HG03439 (cell line): ENCODE results near the gene BTBD16.

ENCODE experiments used
- ATAC-seq: cut with Tn5 transposase; IDR thresholded peaks from one replicate; pipeline ENCODE4 v1.9.1; 2021; ENCODE audit warnings: mild to moderate bottlenecking, moderate library complexity; ENCODE audit not compliant: unreplicated experiment

The BTBD16 gene

DNA sequence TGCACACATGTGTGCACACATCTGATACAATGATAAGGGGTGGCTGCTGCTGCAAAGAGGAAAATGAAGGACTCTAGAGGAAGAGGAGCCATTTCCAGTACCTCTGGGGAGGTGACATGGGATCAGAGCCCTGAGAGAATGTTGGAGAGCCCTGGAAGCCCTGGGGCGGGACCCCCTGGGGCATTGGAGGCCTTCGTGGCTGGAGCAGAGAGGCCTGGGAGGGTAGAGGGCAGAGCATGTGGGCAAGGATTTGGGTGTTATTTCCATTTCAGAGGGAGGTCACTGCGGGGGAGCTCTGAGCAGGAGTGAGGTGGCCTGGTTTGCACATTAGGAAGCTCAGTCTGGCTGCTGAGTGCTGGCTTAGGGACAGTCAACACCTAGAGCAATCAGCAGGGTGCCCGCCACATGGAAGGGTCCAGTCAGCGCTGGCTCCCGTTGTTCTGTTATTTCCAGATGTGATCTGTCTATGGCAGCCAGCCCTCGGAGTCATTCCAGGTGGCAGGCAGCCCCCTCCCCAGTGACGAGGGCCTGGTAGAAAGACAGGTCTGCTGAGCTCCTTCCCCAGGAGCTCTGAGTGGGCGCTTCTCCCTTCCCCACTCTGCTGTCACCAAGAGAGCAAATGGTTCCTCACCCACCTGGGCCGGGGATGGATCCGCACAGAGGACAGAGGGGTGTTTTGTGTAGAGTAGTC, 24.1 kb upstream of the BTBD16 start:
- no peak for ATAC-seq

DNA sequence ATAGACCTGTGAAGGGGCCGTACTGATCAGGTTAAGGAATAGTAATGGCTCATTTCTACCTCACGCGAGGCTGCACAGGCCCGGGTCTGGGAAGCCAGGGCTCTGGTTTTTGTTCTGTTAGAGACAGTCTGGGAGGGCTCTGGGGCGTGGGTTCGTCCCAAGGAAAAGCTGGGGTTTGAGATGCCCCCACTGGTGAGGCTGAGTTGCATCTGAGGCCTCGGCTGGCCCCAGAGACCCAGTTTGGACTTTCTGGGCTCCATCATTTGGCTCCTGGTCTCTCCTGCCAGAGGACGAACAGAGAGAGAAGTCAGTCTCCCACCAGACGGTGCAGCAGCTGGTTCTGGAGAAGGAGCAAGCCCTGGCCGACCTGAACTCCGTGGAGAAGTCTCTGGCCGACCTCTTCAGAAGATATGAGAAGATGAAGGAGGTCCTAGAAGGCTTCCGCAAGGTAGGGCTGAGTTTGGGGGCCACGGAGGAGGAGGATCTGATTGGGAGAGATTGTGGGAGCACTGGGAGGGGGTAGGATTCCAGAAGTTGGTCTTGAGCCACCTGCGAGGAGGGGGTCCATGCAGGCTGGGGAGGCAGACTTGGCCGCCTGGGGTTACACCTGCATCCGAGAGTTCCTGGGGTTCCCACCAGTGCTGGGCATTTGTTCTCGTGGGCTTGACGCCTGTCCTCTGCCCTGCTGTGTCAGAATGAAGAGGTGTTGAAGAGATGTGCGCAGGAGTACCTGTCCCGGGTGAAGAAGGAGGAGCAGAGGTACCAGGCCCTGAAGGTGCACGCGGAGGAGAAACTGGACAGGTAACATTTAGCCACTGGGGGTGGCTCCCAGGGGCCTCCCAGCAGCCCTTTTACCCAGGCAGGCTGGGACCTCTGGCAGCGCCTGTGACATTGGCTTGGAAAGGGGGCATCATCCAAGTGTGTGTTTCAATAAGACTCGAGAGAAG, 22.5 kb upstream of the BTBD16 start:
- ATAC-seq, result no peak

DNA sequence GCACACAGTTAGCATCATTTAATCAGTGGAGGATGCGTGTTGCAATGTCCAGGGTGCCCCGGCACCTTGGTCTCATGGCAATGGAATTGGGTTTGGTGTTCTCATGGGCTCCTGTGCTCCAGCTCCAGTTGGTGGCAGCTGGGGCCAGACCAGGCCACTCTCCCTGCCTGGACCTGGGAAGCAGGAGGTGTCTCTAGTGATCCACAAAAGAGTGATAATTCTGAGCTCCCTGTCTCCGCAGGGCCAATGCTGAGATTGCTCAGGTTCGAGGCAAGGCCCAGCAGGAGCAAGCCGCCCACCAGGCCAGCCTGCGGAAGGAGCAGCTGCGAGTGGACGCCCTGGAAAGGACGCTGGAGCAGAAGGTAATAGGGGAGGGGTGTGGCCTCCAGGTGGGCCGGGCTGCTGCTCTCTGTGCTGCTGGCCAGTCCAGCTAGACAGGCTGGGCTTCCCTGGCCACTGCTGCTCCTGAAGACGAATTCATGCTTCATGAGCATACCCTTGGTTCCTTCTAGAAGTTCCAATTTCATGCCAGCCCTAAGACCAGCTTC, 21.7 kb upstream of the BTBD16 start:
- ATAC-seq, result no peak

DNA sequence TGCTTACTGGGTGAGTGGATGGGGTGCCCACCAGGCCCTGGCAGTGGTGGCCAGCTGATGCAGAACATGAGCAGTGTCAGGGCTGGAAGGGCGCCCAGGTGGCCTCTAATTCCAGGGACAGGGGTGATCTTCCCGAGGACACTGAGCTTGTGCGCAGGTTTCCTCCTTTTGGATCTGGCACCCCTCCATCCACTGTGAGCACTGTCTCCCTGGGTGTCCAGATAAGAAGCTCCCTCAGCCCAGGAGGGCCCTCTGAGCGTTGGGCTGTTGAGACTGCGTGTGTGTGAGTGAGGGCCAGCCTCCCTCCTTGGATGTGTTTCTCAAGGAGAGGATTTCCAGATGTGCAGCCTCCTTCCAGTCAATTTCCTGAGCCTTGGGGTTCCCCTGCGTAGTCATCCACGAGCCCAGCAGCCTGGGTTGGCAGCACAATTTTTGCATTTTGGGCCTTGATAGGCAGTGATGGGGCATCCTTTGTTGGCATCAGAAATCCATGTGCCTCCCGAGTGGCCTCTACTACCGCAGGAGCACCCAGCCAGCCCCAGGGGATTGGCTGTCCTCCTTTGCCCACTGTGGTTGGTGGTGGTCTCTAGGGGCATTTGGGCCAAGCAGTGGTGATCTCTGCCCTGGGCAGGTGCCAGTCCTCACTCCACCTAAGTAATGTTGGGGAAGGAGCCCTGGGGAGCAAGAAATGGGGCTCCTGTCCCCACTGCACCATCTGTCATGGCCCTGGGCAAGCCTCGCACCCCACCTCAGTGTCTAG, 20.9 kb upstream of the BTBD16 start:
- no peak for ATAC-seq

DNA sequence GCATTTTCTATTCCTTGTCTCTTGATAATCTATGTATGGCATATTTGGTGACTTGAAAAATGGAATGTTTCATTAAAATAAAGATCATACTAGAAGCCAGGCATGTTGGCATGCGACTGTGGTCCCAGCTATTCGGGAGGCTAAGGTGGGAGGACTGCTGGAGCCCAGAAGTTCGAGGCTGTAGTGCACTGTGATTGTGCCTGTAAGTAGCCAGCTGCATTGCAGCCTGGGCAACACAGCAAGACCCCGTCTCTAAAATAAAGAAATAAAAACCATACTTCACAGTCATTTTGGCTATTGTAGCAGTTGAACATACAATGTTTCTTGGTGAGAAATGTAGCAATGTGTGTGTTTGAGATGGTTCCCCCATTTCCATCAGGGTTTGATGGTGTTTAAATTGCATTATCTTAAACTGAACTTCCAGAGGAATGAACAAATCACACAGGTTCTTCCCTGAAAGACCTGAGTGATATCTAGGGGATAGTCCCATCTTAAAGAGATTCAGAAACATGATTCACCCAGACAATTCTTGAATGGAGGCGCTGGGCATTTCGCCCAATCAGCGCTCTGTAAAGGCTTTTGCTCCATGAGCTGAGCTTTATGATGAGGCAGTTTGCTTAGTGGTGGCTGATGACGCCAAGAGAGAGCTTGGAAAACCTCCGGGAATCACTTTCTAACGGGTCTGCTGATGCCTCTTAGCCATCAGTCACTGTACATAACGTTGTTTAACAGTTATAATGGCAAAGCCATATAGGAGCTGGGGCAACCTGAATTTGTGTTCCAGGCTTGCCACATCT, 19.4 kb upstream of the BTBD16 start:
- no peak for ATAC-seq

DNA sequence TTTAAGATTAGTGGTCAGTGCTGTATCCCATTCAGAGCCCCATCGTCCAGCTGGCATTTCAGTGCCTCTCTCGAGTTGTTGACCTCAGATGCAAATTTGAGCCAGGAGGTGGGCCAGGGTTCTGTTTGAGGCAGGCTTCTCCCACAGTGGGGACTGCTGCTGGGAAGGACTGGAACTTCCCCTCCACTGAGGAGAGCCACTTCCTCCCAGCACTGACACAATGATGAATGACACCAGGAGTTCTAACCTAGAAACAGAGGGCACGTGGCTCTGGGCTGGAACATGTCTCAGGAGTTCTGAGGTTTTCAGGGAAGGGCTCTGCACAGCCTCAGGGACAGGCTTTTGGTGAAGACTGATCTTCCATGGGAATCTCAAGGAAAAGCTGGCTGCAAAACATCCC, 18.3 kb upstream of the BTBD16 start:
- no peak for ATAC-seq

DNA sequence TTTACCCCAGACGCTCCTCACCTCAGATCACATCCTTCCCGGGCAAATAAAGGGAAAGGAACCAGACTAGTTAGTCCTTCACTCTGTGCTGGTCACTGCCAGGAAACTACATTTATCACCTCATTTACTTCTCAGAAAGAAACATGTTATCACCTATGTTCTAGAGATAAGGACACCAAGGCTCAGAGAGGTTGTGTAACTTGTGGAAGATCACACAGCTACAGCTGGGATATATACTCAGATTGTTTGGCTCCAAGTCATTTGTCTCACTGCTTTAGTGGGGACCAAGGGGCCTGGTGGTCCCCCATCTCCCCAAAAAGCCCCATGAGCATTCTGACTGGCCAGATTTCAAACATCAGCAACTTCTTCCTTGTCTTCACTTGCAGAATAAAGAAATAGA, 17.5 kb upstream of the BTBD16 start:
- ATAC-seq, result no peak

DNA sequence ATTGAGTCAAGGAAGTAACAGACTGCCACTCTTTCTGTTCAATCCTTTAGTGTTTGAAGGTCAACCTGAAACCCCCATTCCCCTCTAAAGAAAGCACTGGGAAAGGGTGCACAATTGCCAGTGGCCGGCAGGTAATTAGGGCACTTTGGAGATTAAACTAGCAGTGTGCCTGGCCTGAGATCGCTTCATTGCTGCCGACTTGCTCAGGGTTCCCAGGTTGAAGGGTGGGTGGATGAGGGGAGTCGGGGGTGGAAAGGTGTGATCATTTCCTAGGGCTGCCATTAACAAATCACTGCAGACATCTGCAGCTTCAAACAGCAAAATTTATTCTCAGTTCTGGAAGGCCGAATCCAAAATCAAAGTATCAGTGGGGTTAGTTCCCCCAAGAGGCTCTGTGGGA, 16.3 kb upstream of the BTBD16 start:
- ATAC-seq, result no peak

DNA sequence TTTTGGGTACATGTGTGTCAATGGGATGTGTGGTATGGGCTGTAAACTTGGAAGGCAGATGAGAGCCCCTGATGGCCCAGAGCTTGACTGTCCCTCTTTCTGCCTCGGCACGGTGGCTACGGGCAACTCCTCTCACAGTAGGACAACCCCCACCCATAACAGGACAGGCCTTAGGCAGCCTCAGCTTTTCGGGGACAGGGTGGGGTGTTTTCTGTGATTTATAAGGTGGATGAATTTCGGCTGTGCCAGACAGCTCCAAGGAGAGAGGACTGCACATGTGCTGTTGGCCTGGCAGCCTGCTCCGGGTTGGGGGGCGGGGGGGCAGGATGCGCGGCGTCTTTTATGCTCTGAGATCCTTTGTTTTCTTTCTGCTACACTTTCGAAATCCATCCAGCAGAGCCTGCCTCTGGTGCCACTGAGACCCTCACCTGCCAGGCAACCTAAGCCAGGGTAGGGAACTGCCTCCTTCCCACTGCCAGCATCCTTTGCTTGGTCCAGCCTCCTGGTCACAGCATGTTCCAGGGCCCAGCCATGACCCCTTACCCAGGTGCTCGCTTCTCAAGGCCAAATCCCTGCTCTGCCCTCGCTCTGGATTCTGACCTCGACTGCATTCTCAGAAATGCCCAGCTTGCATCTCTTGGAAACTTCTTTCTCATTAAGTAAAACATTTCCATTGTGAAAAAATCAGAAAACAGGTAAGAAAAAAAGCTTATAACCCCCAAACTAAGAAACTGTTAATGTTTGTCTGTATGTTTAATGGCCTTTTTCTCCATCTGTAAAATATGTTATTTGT, 15.4 kb upstream of the BTBD16 start:
- no peak for ATAC-seq

DNA sequence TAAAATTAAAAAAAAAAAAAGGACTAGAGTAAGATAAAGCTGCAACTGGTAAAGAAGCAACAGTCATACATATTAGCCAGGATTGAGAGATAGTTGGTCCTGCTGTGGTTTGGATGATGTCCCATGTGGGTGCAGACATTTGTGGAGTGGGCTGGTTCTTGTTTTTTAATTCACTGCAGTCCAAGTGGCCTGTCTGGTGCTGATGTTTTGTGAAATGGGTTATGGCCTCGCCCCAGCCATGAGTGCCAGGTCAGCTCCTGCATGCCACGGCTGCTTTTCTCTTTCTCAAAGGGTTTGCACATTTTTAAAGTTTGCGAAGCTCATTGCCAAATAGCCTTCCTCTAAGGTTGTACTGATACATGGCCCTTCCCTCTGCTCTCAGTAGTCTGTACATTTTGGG, 14.1 kb upstream of the BTBD16 start:
- no peak for ATAC-seq

DNA sequence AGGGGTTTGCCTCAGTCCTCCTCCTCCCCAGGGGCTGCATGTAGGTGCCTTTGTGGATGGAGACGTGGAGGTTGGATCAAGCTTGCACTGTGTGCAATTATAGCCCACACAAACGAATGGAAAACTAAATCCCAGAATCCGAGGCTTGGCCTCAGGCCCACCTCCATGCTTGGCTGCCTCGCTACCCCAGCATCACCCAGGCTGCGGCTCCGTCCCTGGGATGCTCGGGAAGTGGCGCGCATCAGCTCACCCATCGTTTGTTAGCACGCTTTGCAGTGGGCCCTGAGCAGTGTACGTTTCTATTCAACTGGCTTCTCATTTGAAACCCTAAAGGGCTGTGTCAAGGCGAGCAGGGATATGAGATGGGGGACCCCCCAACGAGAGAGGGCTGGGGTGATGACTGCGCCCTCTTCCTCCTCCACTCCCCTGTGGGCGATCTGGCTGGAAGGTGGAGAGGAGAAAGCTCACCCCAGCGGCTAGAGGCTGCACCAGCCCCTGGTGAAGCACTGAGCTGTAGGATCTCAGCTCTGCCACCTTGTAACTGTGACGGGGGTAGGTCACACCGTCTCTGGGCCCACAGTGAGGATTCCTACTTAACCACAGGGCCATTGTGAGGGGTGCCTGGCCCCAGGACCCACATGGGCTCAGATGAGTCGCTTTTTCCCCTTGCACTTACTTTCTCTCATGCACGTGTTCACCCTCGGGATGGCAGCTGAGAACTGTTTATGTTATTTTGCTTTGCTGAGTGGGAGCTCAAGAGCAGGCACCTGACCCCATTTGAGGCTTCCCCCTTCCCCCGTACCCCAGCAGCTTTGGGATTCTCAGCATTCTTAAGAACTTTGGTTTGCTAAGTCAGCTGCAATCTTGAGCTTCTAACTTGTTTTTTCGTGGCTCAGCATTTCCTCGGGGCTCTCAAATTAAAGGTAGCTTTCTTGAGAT, 12.7 kb upstream of the BTBD16 start:
- ATAC-seq, result no peak

DNA sequence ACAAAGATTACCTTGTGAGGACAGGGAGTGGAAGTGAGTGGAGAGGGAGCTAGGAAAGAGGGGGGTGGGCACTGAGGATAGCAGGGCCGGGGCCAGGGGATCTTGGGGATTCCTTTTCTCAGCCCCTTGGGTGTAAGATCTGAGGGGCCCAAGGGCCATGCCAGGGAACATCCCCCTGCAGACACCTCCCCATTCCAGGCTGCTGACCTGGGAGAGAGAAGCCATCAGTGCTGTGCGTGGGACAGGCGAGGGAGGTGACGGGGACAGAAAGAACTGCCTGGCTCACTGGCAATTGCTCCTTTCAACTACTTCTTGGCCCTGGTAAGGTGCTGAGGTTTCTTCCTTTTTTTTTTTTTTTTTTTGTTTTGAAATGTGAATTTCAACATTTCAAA, 12.0 kb upstream of the BTBD16 start:
- ATAC-seq, result no peak

DNA sequence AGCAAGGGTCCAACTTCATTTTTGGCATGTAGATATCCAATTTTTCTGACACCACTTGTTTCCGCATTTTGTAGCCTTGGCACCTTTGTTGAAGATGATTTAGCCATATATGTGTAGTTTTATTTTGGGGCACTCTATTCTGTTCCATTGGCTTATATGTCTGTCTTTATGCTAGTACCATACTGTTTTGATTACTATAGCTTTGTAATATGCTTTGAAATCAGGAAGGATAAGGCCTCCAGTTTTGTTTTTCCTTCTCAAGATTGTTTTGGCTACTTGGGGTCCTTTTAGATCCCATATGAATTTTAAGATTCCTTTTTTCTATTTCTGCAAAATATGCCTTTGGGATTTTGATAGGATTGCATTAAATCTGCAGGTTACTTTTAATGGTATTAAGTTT, 9.5 kb upstream of the BTBD16 start:
- ATAC-seq, result no peak

DNA sequence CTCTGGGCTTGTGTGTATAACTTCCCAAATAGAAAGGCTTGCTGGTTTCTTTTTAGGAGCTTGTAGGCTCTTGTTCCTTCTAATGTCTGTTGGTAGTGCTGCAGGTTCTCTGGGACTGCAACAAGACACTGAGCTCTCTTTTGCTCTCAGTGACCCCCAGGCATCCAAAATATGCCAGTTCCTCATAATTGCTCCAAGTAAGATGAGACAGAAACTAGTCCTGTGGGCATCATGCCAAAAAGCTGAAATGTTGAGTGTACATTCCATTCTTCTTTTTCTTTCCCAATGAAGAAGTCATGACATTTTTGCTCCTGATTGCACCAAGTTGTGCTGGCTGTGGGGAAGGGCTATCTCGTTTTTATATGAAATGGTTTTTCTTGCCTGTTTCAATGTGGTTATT, 7.1 kb upstream of the BTBD16 start:
- ATAC-seq, result no peak

DNA sequence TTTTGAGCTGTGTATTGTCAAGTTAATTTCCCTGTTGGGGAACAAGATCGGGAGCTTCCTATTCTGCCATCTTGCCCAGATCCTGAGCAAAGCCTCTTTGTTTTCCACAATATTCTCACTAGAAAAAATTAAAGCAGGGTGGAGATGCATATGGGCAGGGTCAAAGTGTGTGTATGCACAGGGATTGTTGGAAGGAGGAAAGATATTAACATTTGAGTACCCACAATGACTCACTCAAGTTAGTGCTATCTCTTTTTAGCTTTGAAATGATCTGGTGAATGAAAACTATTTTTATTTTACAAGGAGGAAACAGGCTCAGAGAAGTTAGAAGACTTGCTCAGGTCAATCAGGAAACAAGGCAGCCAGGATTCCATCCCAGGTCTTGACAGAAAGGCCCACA, 6.7 kb upstream of the BTBD16 start:
- no peak for ATAC-seq

DNA sequence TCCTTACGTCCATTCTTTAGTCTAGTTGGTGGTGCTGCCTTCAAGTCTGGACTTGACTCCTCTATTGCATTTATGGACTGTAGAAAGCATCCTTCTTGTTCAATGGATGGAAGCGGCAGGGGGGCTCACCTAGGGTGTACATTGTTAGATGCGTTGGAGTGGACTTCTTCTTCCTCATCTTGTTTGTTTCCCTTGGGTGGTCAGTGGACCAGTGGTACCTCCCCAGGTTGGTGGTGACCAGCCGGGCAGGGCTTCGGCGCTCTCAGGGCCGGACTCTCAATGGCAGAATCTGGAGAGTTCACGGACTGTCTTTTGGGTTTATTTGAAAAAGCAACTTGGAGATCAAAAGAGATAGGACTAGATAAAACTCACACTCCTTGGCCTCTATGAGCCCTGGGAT, 6.2 kb upstream of the BTBD16 start:
- ATAC-seq, result no peak

DNA sequence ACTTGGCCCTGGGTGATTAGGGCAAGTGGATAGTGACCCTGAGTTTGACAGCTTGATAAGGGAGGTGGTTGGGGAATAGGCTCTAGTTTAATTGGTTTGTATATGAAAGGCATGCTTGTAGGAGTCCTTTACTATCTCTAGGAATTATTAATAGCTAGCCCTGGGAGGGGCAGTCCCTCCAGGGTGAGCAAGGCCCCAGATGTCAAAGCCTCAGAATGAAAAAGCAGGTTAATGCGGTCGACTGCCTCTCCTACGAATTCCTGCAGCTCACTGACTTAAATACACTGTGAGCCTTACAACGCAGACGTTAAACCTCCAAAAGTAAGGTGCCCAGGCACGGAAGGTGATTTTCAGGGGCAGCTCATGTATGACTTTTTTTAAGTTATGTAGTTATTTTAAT, 5.2 kb upstream of the BTBD16 start:
- ATAC-seq, result no peak

DNA sequence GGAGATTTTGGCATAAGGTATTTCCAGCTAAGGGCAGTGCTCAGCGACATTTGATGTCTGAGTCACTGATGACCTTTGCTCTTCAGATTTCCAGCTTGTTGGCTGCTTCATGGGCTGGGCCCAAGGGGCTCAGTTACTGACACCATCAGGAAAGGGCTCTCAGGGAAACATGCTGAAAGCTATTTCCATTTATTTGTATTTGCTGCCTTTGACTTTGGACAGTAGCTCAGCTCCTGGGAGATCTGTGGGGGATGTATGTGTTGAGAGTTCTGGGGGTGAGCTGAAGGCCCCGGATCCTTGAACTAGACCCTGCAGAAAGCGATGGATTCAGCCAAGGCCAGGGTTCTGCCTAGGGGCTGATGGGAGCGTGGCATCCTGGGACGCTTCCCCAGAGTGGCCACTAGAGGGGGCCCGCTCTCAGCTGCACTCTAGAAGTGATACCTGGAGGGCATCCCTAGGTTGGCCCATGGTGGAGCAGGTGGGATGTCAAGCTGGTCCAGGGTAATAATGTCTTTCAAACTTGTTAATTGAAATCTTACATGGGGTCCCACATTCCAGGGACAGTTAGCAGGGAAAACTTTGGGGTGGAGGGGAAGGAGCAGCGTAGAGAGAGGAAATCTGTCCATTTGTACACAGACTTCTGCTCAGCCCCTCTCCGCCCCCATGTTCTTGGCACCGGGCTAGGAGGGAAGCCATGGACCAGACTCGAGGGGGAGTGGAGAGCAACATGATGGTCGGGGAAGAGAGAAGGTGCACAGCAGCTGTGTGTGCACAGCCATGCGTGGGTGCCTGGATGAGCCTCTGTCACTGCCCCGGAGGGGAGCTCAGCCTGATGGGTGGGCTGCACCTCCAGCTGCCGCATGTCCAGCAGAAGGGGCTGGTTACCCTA, 3.0 kb upstream of the BTBD16 start:
- peak; percentile 69 for ATAC-seq
